ENCODE measurements around the gene MED4. TPM values are rescaled to one million over a fixed set of nuclear protein-coding genes. Genes with fewer than 3 reads are reported as not detected.

Gene MED4
- polyA plus RNA-seq, 1 of the 3 experiments (the other 2 are of a cell fraction): 42.2 TPM

DNA sequence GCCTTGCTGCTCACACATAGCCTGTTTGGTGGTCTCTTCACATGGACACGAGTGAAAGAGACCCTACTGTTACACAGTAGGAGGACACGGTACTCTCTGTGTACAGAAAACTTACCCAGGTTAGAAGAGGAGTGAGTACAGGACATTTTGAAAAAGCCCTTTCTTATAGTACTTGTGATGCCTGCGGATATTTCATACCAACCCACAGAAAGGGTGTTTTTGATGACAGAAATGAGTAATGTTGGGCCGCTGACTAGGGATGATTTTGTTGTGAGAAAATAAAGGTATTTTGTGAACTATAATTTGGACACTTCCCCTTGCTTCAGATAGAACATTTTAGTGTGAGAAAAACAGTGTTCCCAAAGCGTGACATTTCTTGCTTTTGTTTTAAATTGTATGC is 39.2 kb downstream of the MED4 start:
- Histone ChIP-seq H4K20me1 (ENCODE audit: insufficient read depth) (no peaks in the 10 kb centered on the region), H3K9me3 (no peaks in the 10 kb centered on the region), H3K4me3 (ENCODE audit: low read depth in 2 of 2, low read length in 1 of 2) (no peak overlapping the region), H3K79me2 (ENCODE audit: insufficient read depth) (no peaks in the 10 kb centered on the region), H3F3A (replicated peaks; ENCODE audit: insufficient read depth) (no peaks in the 10 kb centered on the region), H3K4me2 (no peak overlapping the region), H3K4me1 (ENCODE audit: control insufficient read depth in 1 of 2, insufficient read depth in 2 of 2, low read depth in 1 of 2, low read length in 1 of 2) (no peaks in the 10 kb centered on the region), H3K27ac (ENCODE audit: low read depth in 2 of 2, low read length in 1 of 2) (no peak overlapping the region), H3K9ac (no peak overlapping the region), H3K36me3 (replicated peaks in 1 of 2; ENCODE audit: control insufficient read depth in 1 of 2, insufficient read depth in 2 of 2, low read length in 1 of 2) (peaks cover 21 to 29% of the 10 kb centered on the region in 2 experiments), H3K9me2 (no peaks in the 10 kb centered on the region), H2AFZ (ENCODE audit: low read depth) (no peak overlapping the region), H3K27me3 (ENCODE audit: insufficient read depth) (no peaks in the 10 kb centered on the region)
- TF ChIP-seq JUND (IDR thresholded peaks at IDR 0.05): no peak
- TF ChIP-seq, protein P1, sequence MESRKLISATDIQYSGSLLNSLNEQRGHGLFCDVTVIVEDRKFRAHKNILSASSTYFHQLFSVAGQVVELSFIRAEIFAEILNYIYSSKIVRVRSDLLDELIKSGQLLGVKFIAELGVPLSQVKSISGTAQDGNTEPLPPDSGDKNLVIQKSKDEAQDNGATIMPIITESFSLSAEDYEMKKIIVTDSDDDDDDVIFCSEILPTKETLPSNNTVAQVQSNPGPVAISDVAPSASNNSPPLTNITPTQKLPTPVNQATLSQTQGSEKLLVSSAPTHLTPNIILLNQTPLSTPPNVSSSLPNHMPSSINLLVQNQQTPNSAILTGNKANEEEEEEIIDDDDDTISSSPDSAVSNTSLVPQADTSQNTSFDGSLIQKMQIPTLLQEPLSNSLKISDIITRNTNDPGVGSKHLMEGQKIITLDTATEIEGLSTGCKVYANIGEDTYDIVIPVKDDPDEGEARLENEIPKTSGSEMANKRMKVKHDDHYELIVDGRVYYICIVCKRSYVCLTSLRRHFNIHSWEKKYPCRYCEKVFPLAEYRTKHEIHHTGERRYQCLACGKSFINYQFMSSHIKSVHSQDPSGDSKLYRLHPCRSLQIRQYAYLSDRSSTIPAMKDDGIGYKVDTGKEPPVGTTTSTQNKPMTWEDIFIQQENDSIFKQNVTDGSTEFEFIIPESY (IDR thresholded peaks at IDR 0.05; ENCODE audit: borderline replicate concordance, low read depth): no peak
- TF ChIP-seq REST (IDR thresholded peaks at IDR 0.05; ENCODE audit: low read depth, low read length): no peak
- TF ChIP-seq ELF1 (IDR thresholded peaks at IDR 0.05): no peak
- no peak for TF ChIP-seq TCF12 (IDR thresholded peaks at IDR 0.05)
- TF ChIP-seq RXRA (IDR thresholded peaks at IDR 0.05; ENCODE audit: borderline replicate concordance, low read depth): no peak
- no peak for TF ChIP-seq FOXJ3 (CRISPR knock-in tag; IDR thresholded peaks at IDR 0.05)
- TF ChIP-seq CHD2 (IDR thresholded peaks at IDR 0.05; ENCODE audit: low read length, partially characterized antibody): no peak
- no peak for TF ChIP-seq NFIC (IDR thresholded peaks at IDR 0.05; ENCODE audit: borderline replicate concordance)
- TF ChIP-seq GABPA (IDR thresholded peaks at IDR 0.05; ENCODE audit: low read depth): no peak
- TF ChIP-seq GATA2 (CRISPR knock-in tag; IDR thresholded peaks at IDR 0.05): no peak
- TF ChIP-seq PBX3 (IDR thresholded peaks at IDR 0.05): no peak
- TF ChIP-seq, protein P2, sequence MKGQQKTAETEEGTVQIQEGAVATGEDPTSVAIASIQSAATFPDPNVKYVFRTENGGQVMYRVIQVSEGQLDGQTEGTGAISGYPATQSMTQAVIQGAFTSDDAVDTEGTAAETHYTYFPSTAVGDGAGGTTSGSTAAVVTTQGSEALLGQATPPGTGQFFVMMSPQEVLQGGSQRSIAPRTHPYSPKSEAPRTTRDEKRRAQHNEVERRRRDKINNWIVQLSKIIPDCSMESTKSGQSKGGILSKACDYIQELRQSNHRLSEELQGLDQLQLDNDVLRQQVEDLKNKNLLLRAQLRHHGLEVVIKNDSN (IDR thresholded peaks at IDR 0.05; ENCODE audit: borderline replicate concordance, low read depth): no peak
- no peak for TF ChIP-seq RAD21 (IDR thresholded peaks at IDR 0.05; ENCODE audit: low read length)
- TF ChIP-seq FOSL2 (IDR thresholded peaks at IDR 0.05; ENCODE audit: borderline replicate concordance, low read depth): no peak
- no peak for TF ChIP-seq SMC3 (IDR thresholded peaks at IDR 0.05; ENCODE audit: low read depth, low read length)
- TF ChIP-seq FOXM1 (IDR thresholded peaks at IDR 0.05; ENCODE audit: low read depth): no peak
- TF ChIP-seq, protein P3, sequence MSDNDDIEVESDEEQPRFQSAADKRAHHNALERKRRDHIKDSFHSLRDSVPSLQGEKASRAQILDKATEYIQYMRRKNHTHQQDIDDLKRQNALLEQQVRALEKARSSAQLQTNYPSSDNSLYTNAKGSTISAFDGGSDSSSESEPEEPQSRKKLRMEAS (IDR thresholded peaks at IDR 0.05; ENCODE audit: low read depth): no peak
- no peak for TF ChIP-seq EP300 (IDR thresholded peaks at IDR 0.05; ENCODE audit: borderline replicate concordance in 1 of 2, low read depth in 1 of 2, low read length in 1 of 2)
- CTCF ChIA-PET: no interaction called here
- DNase-seq: no peak
- POLR2A ChIA-PET: no interaction called here
- 98% methylated on average over 5 of the region's 5 CpGs for WGBS (ENCODE audit: low lambda C conversion rate)

Data from SK-N-SH (cell line).